Left colon (tissue), 2 donors: Measurements from ENCODE around the gene PCID2. TPM values are rescaled to one million over a fixed set of nuclear protein-coding genes. Genes with fewer than 3 reads are reported as not detected.

Source experiments
- ATAC-seq: fragments of 200-7000 bp; cut with Tn5 transposase; one replicate; pipeline ENCODE4 v1.9.1; 2020; ENCODE audit warnings: mild to moderate bottlenecking, moderate library complexity
- DNase-seq, 2 donors: peaks; one replicate each; pipeline ENCODE4 v3.0.0-alpha.2; 2020
- intact Hi-C, 2 donors: fragments of 100-400 bp; cut with DNase I in 1 of 2; cut with micrococcal nuclease in 1 of 2; formaldehyde crosslinking; loops; one replicate each; pipeline versions ENCODE4 v1.11.2 to v1.14.0; 2022; cut with DNase I, micrococcal nuclease
- total RNA-seq, 2 donors: library from RNA; stranded (reverse); fragmentation: NEBNext Ultra II Directional; extraction: Animal tissue kit (Norgen Biotek cat#: 25700); gene quantifications; one replicate each; pipeline ENCODE4 v1.2.1, GENCODE V29; 2021
- donor health status: DM: no; HTN: no; CAD: no.
- donor health status: DM: yes; HTN: yes; CAD: no.

PCID2 gene
- total RNA-seq, 2 donors from 2014 or later = 23.3 to 26.3 TPM

GRCh38 chr13:113223070-113223469 is 14.6 kb upstream of the PCID2 start:
- ATAC-seq (no peak), DNase-seq (no peak)
- intact Hi-C loops = no loop called here

- intact Hi-C loops = no loop called here
- DNase-seq = no peak
- ATAC-seq = no peak
These were observed 12.4 kb upstream of the PCID2 start for GRCh38 chr13:113220877-113221276.

GRCh38 chr13:113220141-113220598 is 11.7 kb upstream of the PCID2 start:
- DNase-seq (peak; percentile 62 to 72), ATAC-seq (peak; percentile 84)
- intact Hi-C loops = no loop called here

GRCh38 chr13:113219256-113219940 is 10.9 kb upstream of the PCID2 start:
- no peak for DNase-seq
- no peak for ATAC-seq
- intact Hi-C loops = no loop called here

GRCh38 chr13:113218586-113218985 is 10.1 kb upstream of the PCID2 start:
- ATAC-seq = no peak
- no peak for DNase-seq
- intact Hi-C loops = no loop called here

- intact Hi-C loops = no loop called here
- DNase-seq (peak in 1 of 2 donors; percentile 34), ATAC-seq (peak; percentile 56)
These were observed 8.0 kb upstream of the PCID2 start for GRCh38 chr13:113216254-113217048.

GRCh38 chr13:113211774-113212173 is 3.3 kb upstream of the PCID2 start:
- DNase-seq = no peak
- ATAC-seq = no peak
- intact Hi-C loops = no loop called here

GRCh38 chr13:113210833-113211232 is 2.4 kb upstream of the PCID2 start:
- ATAC-seq (no peak), DNase-seq (no peak)
- intact Hi-C loops = no loop called here

GRCh38 chr13:113209759-113210421 is 1.4 kb upstream of the PCID2 start:
- DNase-seq = peak; percentile 71 to 77
- peak; percentile 53 for ATAC-seq
- intact Hi-C loops = no loop called here

- intact Hi-C loops = no loop called here
These were observed 878 bp upstream of the PCID2 start, which contains the start of gene CUL4A for GRCh38 chr13:113209336-113209758. Gene CUL4A, plus strand, starts transcription at chr13:113209613. Its CDS starts 15 bp downstream, at chr13:113209628.

GRCh38 chr13:113207890-113208420 is 514 bp downstream of the PCID2 start:
- DNase-seq (peak; percentile 34 to 54), ATAC-seq (peak; percentile 43)
- intact Hi-C loops = no loop called here

More at GRCh38 chr13:113209336-113209758, 878 bp upstream of the PCID2 start, which contains the start of gene CUL4A:
- ATAC-seq = peak; percentile 70
- DNase-seq = peak; percentile 71 to 89

GRCh38 chr13:113207460-113207859 is 1.0 kb downstream of the PCID2 start:
- DNase-seq (no peak), ATAC-seq (no peak)
- intact Hi-C loops = no loop called here

- ATAC-seq (no peak), DNase-seq (no peak)
- intact Hi-C loops = no loop called here
These were observed 3.0 kb downstream of the PCID2 start for GRCh38 chr13:113205428-113205931.

GRCh38 chr13:113204378-113204734 is 4.1 kb downstream of the PCID2 start:
- ATAC-seq (no peak), DNase-seq (no peak)
- intact Hi-C loops = no loop called here

GRCh38 chr13:113203507-113204377 is 4.7 kb downstream of the PCID2 start:
- intact Hi-C loops = no loop called here
- no peak for ATAC-seq
- peak in 1 of 2 donors; percentile 36 for DNase-seq

GRCh38 chr13:113202912-113203311 is 5.6 kb downstream of the PCID2 start:
- ATAC-seq (no peak), DNase-seq (no peak)

GRCh38 chr13:113201815-113202214 is 6.7 kb downstream of the PCID2 start:
- ATAC-seq = no peak

More at GRCh38 chr13:113202912-113203311, 5.6 kb downstream of the PCID2 start:
- intact Hi-C loops = no loop called here

More at GRCh38 chr13:113201815-113202214, 6.7 kb downstream of the PCID2 start:
- intact Hi-C loops = no loop called here
- DNase-seq = no peak
